GM04503 (cell line): ENCODE data around the gene ANKFN1.

Source experiments
- DNase-seq: peaks from one replicate; pipeline ENCODE4 v3.0.0-alpha.2; 2012; ENCODE audit warnings: low read depth

ANKFN1 gene

DNA sequence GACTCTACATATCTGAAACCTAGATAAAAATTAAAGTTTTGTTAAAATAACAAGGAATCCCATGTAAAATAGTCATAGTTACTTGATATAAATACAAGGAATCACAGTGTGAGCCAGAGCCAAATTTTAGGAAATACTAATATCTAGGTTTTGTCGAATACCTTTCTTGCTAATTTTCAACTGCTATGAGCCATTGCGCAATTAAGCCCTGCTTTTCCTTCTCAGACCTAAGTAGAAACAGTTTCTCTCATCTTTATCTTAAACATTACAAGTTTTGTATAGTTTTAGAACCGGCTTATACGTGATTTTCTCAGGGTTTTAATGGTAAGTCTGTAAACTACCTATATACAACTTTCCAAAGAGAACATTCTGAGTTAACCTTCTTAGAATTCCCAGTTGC, 282.9 kb downstream of the ANKFN1 start:
- no peak for DNase-seq

DNA sequence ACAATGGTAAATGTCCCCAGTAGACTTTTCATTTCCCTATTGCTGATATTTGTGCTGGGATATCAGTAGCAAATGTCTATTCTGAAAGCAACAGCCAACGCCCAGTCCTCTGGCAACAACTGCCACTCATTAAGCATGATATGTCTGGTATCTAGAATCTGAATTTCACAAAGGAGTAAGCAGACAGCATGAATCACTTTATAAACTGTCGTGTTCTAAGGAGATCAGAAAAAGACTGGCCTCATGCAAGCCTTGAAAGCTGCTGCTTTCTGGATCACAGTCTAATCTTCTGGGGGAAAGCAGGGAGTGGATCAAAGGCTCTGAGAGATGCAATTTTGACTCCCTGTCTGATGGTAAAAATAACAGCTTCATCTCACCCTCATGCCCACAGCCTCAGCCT, 287.1 kb downstream of the ANKFN1 start:
- DNase-seq: no peak

DNA sequence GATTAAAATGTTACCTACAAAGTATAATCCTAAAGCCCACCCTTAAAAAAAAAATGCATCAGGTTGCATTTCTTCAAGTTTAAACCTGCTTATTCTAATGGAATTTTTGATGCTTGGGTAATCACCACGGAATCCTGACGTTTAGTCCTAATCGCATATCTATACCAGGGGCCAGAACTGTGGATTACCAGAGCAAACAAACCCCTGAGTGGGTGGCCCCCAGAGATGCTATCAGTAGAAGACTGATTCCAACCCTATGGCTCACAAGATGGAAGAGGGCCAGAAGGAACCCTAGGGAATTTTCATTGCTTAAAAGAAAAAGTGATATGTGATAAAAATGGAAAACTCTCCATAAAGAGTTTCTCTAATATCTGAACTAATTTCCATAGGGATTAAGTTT, 288.0 kb downstream of the ANKFN1 start:
- DNase-seq: no peak

DNA sequence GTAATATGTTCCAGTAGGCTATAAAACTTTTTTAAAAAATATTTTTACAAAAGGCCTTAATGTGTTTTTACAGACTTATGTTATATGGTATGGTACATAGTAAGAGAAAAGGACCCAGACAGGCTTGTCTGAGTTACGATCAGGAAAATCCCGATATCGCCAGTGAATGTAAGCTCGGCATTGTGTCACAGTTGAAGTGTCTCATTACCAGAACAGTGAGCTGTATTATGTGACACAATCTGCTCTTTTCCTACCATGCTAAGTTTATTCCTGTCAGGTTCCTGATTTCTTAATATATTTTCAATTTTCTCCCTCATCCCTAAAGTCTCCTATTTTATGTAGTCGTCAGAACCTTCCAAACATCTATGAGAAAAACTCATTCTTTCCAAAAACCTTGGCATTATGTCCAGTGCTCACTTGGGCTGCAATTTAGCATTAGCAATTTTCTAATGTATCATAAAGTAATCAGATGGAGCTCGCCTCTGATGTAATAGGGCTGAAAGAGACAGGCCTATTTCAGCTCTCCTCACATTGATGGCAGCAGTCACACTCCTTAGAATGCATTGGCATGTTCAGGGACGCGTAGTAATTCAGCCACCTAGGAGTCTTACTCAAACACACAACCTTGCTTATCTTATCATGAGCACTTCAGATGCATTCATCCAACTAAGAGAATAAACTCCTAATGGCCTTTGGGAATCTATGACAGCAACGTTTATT, 292.6 kb downstream of the ANKFN1 start:
- DNase-seq: no peak

DNA sequence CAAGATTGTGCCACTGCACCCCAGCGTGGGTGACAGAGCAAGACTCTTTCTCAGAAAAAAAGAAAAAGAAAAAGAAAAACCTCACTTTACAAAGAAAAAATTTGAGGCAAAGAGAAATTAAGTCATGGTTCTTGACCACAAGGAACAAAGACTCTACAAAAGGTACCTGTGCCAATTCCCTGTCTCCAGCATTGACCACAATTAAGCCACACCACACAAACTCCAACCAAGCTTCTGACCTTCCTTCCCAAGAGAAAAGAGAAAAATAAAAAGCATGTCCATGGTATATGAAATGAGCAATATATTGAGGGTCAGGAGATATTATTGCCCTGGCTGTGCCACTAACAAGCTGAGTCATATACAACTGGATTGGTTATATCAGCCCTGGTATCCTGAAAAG, 293.9 kb downstream of the ANKFN1 start:
- DNase-seq: no peak

DNA sequence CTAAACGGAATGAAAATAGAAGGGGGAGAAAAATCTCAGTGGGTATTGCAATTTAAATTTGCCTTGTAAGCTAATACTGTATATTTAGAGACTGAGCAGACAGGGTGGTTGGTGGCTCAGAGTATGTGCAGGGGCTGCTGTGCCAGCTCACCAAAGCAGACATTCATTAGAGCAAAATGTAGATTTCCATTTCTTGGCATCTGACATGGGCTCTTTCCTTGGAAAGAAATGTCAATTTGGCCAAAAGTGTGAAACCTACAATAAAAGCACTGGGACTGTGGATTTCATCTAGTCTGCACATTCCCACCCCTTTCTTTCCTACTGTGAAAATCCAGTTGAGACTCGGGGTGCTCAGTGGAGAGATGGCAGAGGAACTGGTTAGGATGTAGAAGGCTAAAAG, 295.1 kb downstream of the ANKFN1 start:
- no peak for DNase-seq

DNA sequence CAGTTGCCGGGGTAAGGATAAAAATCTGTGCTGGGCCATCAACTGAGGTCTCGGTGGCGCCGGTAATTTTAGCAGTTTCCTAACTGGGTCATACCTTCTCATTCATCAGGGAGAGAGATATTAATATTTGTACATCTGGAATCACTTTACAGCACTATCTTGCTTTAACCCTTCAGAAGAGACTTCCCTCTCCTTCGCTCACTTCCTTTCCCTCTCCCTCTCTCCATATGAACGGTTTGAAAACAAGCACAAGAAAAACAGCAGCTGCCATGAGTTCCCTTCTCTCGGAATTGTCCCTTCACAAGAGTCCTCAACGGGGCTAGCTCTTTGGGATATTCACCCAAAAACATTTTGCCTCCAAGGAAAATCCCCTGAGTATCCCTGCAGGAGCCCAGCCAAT, 295.9 kb downstream of the ANKFN1 start:
- DNase-seq: no peak

DNA sequence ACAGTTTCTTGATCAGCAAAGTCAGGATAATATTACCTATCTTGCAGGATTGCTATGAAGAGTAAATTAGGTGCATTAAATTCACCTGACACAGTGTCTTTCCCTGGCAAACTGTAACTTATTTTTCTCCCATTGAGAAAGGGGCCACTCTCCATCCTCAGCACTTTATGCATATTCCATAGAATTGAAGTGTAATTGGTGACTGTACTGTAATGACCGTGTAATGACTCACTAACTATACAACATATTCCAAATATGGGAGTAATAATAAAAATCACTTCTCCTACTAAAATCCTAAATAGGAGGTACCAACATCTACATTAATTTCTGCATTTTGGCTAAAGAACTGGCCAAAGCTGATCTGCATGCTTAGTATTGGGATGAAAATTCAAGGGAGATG, 298.4 kb downstream of the ANKFN1 start:
- DNase-seq: no peak

DNA sequence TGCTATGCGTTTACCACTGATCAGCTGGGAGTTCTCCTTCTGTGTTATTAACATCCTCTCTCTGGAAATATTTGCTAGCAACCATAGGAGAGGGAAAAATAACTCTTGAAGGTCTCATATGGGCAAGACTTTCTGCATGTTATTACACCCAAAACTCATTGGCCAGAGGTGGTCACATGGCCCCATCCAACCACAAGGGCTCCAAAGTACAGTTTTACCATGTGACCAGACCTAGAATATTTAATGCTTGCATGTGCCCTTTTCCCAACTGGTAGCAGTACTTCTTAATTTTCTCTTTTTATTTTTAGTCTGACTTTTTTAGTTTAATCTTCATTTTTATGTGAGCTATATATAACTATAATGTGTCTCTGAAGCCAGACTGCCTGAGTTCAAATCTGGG, 299.2 kb downstream of the ANKFN1 start:
- DNase-seq: no peak

DNA sequence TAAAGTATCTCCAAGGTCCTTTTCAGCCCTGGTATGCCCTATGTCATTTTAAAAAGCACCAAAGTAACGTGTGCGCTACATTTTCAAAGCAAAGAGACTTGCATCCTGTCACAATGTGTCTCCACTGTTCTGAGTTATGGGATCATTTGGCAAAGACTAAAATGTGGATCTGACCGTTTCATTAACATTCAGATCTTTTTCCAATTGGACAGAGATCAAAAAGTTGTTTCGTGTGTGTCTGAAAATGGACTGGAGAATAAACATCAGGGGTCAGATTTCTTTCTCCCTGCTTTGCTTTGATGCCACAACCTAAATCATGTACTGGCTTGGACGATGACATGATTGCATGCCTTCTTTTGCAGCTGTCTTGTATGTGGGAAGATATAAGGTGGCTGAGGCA, 304.2 kb downstream of the ANKFN1 start:
- no peak for DNase-seq

DNA sequence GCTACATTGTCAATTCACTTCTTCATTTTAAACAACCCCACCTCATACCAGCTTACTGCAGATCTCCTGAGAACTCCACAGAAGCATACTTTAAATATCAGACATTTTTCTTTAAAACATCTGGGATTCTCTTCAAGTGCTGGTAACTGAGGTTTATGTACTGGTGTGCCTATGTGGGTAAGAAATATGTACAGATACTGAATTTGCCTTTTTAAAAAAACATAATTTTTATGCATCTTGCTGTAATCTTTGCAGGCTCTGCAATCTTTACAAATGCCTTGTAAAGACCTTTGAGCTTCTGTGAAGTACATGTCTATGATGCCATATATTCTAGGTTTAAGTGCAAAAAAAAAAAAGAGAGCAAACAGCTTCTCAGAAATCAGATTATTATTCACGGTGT, 312.6 kb downstream of the ANKFN1 start:
- no peak for DNase-seq

DNA sequence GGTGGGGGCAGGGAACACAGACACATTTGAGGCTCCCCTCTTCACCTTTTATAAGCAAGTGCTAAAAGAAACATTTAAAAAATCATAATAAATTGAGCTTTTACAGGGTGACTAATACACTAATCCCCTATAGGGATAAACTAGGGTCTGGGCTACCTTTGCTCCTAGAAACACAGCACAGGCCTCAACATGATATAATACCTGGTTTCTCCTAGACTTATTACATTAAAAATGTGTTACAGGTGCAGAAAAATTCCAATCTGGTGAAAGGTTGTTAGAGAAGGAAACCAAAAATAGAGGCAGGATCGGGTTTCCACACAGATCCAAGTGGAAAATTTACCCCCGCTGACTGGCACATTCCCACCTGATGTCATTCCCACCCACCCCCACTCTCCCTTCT, 315.6 kb downstream of the ANKFN1 start:
- DNase-seq: no peak

DNA sequence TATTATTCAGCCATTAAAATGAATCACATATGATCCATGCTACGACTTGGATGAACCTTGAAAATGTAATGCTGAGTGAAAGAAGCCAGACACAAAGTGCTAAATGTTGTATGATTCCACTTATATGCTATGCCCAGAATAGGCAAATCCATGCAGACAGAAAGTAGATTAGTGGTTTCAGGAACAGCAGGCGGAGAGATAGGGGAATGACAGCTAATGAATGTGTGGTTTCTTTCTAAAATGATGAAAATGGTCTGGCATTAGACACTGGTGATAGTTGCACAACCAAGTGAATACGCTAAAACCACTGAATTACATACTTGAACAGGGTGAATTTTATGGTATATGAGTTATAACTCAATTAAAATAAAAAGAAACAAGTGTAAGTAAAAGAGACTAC, 318.4 kb downstream of the ANKFN1 start:
- no peak for DNase-seq

DNA sequence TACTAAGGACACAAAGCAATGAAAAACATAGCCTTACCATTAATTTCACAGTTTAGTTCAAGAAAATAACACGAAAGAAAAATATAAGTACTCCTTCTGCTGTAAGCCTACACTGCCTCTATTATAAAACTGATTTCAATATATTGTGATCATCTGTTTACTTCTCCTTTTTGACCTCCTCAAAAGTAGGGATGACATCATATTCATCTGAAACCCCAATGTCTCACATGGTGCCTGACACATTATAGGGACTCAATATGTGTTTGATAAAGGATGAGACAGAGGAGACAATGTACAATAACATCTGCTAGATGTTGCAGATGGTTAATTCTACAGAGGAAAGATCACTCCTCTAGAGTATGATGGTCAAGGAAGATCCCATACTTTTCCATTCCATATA, 321.8 kb downstream of the ANKFN1 start:
- no peak for DNase-seq

DNA sequence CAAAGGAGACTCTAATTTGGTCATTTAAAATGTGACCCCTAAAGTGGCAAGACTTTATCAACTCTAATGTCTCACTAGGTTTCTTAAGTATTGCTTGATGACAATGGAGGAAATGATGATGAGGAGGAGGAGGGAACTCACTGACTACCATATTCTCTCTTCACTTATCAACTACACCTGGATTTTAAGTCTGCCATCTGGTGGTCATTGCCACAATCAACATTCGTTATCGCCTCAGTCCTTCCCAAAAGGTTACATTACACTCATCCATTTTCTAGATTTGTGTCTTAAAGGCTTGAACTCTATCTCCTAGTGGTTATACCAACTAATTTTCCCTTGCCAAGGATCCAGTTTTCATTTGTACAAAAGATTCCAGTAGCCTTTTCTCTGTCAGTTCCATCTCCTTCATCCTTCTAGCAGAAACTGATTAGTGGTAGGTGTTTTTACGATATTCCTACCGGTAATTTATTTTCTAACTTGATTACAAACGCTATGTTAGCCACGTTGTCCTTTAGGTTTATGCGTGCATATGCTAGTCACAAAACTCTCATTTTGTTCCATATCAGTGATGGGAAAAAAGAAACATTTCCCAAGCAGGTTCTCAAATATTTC, 325.7 kb downstream of the ANKFN1 start:
- DNase-seq: no peak

DNA sequence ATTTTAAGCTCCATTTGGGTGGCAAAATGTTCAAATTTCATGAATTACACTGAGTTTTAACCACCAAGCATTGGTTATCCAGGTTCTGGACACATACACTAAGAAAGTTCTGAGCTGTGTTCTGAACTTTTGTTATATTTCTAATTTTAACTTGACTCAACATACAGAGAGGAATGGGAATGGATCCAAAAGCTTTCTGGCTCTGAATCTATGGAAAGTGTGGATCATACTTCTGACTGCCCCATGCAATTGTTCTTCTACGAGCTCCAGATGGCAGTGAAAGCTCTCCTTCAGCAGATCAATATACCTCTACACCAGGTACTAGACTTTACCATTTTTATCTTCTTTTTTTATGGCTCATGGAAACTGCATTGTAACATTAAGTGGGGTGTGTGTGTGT, 327.2 kb downstream of the ANKFN1 start:
- no peak for DNase-seq

DNA sequence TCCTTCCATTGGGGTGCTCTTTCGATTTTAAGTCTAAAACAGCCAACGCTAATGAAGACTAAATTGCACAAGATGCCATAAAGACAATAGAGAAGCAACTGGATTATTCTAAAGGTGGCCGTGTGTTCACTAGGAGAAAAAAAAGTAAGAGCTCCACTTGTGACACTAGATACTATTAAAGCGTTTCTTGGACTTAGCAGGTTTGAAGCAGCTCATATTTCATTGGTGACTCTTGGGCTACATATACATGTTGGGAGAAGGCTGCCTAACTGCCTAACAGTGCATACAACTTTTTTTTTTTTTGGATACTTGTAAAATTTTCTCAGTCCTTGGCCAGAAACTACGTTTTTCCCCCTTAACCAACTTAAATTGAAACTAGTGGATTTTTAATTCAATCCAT, 328.4 kb downstream of the ANKFN1 start:
- DNase-seq: no peak

DNA sequence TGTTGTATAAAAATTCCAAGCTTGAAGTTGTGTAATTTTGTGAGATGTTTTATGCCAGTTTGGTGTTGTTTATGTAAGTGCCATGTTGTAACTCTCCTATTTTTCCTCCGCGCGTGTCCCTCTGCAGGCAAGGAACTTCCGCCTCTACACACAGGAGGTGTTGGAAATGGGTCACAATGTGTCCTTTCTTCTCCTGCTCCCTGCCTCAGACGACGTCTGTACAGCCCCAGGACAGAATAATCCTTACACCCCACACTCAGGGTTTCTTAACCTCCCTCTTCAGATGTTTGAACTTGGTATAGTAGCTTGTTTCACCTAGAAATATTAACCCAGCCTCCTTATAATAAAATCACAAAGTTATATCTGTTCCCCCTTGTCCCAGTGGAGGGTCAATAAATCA, 329.0 kb downstream of the ANKFN1 start:
- no peak for DNase-seq

DNA sequence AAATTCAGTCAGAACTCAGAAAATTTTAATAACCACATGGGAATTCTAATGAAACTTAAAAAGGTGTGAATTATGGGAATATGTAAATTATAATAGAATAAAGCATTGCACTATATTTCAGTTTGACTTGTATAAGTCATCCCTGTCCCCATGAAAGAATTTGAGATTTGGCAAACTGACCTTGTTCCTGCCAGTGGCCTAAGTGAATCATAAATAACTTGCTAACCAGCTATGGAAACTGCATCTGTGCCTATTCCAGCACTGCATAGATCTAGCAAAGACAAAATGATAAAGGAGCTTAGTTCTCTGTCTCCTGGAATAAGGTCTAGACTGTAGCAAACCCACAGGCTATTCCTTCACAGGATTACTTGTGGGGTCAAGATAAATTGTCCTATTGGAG, 333.5 kb downstream of the ANKFN1 start:
- no peak for DNase-seq

DNA sequence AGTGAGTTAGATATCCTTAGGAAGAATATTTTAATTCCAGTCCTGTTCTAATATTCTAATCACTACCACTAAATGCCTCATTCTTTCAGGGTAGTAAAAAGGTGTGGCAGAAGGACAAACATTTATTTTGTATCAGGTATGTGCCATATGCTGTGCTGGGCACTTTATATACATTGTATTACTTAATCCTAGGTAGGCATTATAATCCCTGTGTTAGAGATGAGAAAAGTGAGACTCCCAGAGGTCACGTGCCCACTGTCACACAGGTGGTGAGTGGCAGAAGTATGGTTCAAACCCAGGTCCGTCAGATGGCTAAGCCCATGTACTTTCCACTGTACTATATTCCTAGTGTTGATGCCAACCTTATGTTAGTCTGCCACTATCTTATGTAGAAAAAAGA, 335.5 kb downstream of the ANKFN1 start:
- DNase-seq: no peak

DNA sequence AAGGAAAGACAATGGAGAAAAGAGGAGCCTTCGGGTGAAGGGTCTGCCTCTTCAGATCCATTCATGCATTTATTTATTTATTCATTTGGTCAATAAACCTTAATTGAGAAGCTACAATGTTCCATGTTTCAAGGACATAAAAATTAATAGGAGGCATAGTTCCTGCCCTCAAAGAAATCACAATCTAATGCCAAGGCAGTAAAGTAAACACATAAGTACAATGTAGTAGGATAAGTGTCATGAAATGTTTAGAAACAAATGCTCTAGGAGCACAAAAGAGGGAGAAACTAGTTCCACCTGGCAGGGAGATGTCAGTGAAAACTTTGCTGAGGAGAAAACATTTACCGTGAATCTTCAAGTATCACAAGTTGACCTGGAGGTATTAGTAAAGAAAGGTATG, 336.7 kb downstream of the ANKFN1 start:
- no peak for DNase-seq

DNA sequence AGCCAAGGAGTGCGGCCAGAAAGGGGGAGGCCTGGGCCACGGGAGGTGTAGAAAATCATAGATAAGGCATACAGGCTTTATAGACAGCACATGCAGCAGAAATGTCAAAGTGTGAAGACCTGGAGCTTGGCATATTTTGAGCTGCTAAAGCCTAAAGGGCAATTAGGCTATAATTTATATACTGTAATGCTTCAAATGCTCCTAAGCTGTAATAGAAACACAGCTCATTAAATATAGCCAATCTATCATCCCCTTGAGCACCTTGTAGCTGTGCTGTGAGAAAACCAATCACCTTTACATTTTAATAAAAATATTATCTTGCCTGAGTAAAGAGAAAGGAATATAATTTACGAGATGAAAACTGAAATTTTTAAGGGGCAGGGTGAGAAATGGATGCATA, 342.3 kb downstream of the ANKFN1 start:
- no peak for DNase-seq

DNA sequence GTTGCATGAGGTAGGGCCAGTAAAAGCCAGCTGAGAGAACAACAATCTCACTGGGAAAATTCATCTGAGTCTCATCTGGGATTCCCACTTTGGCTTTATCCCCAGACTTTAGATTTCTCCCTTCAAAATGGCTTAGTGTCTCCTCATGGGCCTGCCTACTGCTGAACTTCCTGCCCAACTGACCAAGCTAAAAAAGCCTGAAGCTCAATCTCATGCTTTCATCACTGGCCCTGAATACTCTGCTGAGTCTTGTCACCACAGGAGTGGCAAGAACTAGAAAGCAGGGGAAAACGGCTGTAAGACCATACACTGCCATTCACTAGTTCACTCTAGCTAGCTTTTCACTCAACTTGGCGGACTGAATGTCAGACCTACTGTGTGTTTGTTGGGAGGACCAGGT, 343.9 kb downstream of the ANKFN1 start:
- no peak for DNase-seq

DNA sequence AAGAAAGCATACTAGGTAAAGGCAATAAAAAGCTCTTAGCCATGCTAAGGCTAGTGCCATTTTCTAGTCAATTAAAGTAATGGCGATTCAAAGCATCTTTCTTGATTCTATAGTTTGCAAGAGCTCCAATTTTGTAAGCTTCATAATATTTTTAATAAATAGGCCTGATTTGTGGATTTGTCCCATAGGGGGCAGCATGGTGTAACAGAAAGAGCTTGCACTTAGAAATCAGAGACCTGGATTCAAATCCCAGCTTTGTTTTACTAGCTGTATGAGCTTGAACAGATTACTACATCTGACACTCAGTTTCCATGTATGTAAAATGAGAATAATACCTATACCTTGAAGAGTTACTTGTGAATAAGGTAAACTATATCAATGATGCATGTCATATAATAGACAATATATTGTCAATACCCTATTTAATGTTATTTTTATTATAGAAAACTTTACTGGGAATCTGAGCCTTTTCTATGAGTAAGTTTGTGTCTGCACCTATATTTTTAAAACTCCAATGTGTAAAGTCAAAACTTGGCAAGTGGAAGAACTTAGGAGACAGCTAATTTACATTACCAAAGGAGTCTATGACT, 346.6 kb downstream of the ANKFN1 start:
- DNase-seq: no peak
